IPS-NIHi11 (cell line): ENCODE measurements around the gene CAMKMT.
"Not testable (repeated sequence)": the region's sequence is repeated elsewhere in the genome, so short reads cannot be mapped to it uniquely, and the experiment has no call there.

Experiments used
- DNase-seq: peaks from one replicate; pipeline ENCODE4 v3.0.0; 2012; ENCODE audit warnings: mixed read lengths, low spot score

The CAMKMT gene

GRCh38 chr2:44550561-44550960, 188.8 kb downstream of the CAMKMT start:
- no peak for DNase-seq

DNA sequence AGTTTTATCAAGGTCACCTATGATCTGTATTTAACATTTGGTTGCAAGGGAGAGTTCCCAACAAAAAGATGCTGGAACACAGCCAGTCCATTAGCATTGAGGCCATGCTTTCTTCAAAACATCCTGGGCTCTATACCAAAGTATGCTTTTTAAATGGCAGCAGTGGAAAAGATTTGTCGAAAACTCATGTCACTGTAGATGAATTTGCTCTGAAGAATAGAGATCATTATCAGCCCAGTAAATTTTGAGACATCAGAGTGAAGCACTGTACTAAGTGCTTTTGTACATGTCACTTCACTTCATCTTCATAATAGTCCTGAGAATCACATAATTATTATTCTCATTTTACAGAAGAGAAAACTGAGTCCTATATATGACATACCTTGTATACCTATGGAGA, 189.8 kb downstream of the CAMKMT start:
- no peak for DNase-seq

GRCh38 chr2:44553456-44553855, 191.7 kb downstream of the CAMKMT start:
- no peak for DNase-seq

DNA sequence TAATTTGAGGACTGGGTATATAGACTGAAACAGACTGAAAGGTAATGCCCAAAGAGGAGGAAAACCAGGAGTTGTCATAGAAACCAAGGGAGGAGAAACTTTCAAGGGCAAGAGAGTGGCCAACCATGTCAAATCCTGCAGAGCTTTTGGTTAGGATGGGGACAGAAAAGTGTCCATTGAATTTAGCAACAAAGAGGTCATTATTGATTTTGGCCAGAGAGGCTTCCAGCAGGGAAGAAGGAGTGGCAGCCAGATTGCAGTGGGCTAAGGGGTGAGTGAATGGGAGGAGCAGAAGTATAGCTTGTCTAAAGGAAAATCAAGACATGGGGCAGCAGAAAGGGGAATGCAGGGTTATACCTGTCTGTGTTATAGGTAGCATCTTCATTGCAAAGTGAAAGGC, 194.0 kb downstream of the CAMKMT start:
- DNase-seq: no peak

GRCh38 chr2:44559108-44559507, 197.4 kb downstream of the CAMKMT start:
- DNase-seq: no peak

DNA sequence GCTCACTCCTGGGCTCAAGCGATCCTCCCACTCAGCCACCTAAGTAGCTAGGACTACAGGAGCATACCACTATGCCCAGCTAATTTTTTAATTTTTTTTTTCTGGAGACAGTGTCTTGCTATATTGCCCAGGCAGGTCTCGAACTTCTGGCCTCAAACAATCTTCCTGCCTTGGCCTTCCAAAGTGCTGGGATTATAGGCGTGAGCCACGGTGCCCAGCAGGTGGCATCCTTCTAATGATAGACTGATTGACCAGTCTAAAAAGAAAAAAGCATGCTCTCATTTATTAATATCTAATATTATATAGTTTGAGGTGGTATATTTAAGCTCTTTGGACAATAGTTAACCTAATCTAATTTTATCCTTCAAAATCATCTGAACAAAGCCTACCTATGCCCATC, 198.6 kb downstream of the CAMKMT start:
- DNase-seq: no peak

GRCh38 chr2:44560941-44561340, 199.2 kb downstream of the CAMKMT start:
- no peak for DNase-seq

GRCh38 chr2:44562737-44563136, 201.0 kb downstream of the CAMKMT start:
- no peak for DNase-seq

DNA sequence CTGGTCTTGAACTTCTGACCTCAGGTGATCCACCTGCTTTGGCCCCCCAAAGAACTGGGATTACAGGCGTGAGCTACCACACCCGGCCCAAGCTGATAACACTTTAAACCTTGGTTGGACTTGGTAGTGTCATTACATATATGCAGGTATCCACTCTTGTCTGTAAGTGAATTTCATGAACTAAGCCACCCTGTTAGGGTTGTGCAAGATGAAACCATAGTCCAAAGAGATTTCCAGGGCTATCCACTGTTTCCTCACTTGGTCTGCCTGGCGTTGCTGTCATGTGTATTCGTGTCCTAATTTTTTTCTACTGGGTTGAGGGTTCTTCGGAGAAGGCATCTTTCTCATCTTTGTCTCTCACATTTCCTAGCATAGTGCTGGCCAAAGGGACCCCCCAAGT, 203.0 kb downstream of the CAMKMT start:
- DNase-seq: no peak

DNA sequence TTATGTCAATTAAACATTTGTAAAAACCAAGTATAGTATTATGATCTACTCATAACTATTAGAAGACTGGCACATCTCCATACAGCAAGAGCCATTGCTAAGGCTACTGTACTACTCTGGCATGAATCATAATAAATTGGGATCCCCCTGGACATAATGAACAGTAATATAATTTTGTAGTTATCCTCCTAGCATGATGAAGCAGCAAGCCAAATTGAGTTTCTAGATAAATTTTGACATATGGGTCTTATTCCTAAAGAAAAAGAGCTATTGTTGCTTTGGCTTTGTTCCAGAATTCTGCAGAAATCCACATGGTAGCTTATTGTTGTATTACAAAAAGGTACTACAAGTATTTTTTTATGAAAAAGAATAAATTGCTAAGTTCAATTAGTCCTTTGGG, 204.3 kb downstream of the CAMKMT start:
- DNase-seq: no peak

- DNase-seq: no peak
These were observed 207.7 kb downstream of the CAMKMT start for GRCh38 chr2:44569491-44569890.

DNA sequence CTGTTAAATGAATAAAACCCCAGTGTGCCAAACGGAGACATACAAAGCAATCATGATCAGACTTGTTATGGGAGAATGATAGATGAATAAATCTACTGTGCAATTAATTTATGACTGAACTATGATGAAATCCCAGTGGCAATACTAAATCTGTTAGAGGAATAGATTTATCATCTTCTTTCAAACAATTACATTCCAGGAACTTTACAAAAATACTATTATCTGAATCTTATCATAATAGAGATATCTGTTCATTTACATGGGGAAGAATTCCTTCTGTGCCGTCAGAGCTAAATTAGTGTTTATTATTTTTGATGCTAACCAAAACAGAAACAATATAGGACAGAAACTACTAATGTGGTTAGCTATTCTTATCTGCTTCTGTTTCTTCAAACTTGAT, 208.5 kb downstream of the CAMKMT start:
- DNase-seq: no peak

DNA sequence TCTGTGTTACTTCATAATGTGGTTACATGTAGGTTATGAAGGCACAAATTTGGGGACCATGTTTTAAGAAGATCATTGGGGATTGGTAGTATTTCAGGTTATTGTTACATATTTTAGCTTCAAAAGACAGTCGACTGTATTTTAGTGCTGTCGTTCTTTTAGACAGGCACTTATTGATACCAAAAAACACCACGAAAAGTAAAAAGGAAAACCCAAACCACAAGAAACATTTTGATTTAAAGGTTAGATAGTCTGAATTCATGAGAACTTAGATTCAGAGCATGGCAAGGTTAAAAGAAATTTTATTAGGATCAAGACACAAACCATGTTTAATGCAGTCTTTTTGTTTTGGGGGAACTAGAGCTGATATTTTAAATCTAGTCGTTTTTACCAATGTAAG, 209.0 kb downstream of the CAMKMT start:
- no peak for DNase-seq

DNA sequence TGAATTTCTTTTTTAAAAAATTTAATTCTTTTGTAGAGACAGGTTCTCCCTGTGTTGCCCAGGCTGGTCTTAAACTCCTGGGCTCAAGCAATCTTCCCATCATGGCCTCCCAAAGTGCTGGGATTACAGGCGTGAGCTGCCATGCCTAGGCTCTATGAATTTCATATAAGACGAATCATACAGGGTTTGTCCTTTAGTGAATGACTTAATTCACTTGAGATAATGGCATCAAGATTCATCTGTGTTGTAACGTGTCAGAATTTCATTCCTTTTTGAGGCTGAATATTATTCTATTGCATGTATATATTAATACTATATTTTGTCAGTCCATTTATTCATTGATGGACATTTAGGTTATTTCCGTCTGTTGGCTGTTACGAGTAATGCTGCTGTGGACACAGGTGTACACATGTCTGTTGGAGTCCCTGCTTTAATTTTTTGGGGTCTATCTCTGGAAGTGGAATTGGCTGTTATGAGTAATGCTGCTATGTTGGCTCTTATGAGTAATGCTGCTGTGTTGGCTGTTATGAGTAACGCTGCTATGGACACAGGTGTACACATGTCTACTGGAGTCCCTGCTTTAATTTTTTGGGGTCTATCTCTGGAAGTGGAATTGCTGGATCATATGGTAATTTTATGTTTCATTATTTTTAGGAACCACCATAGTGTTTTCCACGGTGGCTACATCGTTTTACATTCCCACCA, 210.6 kb downstream of the CAMKMT start:
- no peak for DNase-seq

GRCh38 chr2:44573996-44574395, 212.2 kb downstream of the CAMKMT start:
- DNase-seq: no peak

DNA sequence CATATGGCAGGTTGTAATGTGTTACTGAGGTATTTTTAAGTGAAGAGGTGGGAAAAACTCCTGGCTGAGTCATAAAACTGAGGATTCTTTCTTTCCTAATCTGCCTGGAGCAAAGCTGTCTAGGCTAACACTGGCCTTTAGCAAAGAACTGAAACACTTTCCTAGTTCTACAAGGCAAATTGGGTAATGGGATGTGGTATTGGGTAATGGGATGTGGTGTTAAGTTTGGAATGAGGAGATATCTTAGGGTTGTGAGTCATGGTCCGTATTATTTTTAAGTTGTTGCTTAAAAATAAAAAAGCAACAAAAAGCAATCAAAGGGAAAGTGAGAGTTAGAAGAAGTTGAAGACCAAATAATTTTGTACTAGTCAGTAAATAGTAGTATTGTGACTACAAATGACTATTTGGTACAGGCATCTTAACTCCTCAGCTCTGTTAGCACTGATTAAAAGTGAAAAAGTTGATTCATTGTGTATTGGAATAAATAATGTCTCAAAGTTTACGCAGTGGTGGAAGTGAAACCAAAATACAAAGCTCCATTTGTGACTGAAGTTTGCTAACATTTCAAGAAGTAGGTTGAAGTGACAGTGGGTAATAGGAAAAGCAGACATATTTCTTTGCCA, 216.8 kb downstream of the CAMKMT start:
- no peak for DNase-seq

DNA sequence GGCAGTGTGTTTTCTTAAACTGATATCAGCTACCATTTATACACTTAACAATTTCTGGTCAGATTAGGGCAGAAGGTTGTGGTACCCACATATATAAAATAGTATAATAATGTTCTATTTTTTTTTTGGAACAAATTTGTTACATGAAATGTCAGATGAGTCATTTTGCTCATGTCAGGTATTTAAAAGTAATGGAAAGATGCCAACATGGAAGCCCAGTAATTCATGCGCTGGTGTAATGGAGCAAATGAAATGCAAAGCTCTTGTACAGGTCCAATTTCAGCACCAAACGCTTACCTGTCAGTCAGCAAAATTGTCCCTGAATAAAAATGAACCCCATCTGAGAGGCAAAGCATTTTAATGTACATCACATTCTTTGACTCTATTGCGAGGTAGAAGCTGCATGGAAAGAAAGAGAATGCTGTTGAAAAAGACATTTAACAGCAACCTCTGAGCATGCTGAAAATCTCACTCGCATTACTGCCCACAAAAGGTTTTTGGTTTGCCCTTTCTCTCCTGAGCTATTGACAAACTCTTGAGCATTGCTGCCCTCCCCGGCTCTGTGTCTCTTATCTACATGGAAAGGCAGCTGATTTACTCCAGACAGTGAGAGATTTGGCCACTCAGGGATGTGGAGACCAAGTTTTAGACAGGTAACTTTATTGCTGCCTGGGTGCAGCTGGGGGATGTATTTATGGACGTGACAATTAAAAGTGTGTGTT, 217.5 kb downstream of the CAMKMT start:
- no peak for DNase-seq

DNA sequence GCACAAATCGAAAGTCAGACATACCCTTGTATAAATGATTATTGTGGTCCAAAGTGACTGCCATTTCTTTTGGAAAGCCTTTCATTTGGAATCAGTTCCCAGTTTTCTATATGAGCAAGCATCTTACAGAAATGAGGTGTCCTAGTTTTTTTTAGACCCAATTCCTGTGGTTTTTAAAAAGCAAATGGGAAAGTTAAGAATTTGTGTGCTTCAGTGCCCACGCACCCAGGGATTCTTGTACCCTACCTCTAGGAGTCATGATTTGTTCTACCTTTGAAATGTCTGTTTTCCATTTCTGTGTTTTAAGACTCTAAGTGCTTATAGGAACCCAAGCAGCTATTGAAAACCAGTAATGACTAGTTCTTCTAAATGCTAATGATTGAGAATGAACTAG, 218.1 kb downstream of the CAMKMT start:
- no peak for DNase-seq

DNA sequence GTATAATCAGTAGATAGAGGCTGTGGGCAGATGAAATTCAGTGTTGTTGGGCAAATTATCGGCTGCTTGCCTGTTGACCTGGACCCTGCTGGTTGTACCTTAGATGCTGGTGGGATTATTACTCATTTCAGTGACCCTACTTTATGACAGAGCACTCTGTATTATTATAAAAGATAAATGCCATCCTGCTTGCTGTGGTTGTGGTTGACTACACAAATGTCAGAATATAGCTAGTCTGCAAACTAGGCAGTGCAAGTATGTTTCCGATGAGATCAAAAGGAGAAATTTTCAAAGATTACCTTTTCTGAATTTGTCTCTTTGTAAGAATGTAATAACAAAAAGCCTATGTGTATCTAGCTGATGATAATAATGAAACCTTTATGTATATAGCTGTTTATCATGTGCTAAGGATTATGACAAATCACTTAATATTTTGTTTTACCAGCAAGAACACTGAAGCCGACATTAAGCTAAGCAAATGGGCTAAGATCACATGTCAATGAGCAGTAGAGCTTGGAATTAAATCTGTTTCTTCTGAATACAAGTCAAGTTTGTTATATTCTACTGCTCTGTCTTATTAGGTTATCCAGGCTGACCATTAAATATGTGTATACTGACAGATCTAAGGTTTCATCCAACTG, 219.2 kb downstream of the CAMKMT start:
- DNase-seq: no peak

- DNase-seq: peak; percentile 13
These were observed 220.7 kb downstream of the CAMKMT start for GRCh38 chr2:44582363-44583008.

- not testable (repeated sequence) for DNase-seq
These were observed 233.9 kb downstream of the CAMKMT start for GRCh38 chr2:44595615-44596014.

DNA sequence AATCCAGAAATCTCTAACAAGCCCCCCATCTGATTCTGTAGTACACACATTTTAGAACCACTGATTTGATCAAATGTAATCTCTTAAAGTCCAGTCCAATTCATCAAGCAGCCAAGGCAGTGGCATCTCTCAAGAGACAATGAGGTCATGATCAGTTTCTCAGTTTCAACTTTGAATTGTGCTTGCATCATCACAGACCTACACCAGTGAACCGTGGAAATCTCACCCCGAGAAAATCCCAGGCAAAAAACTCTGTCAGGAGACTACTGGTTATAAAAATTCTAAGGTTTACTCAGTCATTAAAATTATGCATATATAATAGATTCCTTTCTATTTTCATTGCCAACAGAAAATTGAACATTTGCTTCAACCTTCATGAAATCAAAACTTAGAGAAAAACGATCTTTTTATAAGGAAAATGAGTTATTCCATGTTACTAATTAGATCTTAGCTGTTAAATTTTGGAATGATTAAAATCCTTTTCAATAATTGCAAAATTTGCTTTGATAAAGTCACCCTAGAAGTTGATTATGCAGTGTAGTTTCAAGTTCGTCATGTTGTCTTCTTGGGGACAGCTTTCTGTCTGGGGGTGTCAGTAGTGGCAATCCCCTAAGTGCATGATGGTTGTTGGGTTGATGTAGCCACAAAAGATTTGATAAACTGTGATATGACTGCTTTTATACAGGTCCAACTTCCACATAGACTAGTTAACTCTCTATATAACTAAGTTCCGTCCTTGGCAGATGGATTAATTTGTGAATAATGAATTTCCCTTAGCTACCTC, 235.0 kb downstream of the CAMKMT start:
- no peak for DNase-seq
